ENCODE measurements around the gene HSH2D.
A peak's percentile ranks its signal among the peaks of the same experiment; 100 is the strongest.
"Not testable (repeated sequence)": the region's sequence is repeated elsewhere in the genome, so short reads cannot be mapped to it uniquely, and the experiment has no call there.

HSH2D gene, protein sequence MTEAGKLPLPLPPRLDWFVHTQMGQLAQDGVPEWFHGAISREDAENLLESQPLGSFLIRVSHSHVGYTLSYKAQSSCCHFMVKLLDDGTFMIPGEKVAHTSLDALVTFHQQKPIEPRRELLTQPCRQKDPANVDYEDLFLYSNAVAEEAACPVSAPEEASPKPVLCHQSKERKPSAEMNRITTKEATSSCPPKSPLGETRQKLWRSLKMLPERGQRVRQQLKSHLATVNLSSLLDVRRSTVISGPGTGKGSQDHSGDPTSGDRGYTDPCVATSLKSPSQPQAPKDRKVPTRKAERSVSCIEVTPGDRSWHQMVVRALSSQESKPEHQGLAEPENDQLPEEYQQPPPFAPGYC

DNA sequence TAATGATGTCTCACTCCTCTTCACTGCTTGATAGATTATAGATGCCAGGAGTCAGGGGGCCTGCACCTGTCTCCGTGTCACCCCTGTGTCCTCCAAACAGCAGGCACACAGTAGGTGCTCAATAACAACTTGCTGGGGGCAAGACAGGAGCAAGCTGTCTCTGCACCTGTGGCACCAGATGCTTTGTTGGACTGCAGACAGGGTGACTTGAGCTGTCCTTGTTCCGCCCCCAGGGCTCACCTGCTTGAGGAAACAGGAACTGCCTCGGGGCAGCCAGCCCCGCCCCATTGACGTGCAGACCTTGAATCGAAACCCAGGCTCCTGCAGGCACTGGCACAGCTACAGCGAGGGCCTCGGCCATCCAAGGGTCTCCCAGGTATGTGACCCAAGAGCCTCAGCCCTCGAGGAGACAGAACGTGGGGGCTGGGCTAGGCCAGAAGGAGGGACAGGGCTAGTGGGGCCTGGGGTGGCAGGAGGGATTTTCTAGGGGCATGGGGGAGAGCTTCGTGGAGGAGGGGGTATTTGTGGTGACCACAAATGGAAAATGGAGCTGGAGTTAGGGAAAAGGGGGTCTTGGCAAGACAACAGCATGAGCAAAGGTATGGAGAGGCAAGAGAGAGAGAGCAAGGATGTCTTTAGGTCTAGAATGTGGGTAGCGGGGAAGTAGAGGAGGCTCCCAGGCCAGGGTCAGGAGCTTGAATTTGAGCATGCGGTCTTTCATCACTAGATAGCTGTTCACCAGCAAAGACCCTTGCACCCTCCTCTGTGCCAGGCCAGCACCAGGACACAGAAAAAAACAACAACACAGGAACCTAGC is at the start of gene HSH2D:
Gene HSH2D (plus strand): TSS at position 287 of the 817 bp plus-strand sequence. CDS start 5,066 bp downstream, outside the sequence.
- peak; percentile 81 to 90 for DNase-seq

DNA sequence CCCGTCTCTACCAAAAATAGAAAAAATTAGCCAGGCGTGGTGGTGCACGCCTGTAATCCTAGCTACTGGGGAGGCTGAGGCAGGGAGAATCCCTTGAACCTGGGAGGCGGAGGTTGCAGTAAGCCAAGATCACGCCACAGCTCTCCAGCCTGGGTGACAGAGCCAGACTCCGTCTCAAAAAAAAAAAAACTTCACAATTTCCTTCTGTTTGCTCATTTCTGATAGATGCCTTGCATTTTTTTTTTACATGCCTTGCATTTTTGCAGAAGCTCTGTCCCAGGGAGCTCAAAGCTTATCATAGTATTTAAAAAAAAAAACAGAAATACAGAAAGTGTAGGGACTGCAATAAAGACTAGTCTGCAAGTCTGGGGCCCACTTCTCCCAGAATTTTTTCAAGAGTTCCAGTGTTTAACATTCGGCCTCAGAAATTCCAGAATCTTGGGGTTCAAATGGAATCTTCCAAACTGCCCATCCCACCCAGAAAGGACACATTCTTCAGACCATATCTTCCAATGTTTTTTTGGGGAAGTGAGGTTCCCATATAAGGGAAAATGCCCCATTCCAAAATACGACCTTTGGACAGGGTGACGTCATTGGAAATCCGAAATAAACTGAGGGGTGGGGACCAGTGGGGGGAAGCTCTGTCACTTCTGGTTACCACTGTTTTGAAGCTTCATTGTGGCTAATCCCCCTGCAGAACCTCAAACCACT is 49.0 kb upstream of the HSH2D start:
- no peak for DNase-seq

- DNase-seq = no peak
Measured at GRCh38 chr19:16095071-16095571, 48.4 kb upstream of the HSH2D start.

GRCh38 chr19:16096280-16096855 is 47.1 kb upstream of the HSH2D start:
- no peak for DNase-seq

DNA sequence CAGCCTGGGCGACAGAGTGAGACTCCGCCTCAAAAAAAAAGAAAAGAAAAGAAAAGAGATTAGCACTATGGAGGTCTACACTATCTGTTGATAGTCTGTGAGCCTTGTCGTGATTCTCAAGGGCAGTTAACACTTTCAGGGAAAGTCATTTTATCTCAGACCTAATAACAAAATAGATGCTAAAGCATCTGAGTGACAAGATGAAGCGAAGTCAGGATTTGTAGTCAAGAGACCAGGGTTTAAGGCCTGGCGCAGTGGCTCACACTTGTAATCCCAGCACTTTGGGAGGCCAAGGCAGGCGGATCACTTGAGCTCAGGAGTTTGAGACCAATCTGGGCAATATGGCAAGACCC is 45.1 kb upstream of the HSH2D start:
- no peak for DNase-seq

- no peak for DNase-seq
Measured at GRCh38 chr19:16098821-16099220, 44.7 kb upstream of the HSH2D start.

DNA sequence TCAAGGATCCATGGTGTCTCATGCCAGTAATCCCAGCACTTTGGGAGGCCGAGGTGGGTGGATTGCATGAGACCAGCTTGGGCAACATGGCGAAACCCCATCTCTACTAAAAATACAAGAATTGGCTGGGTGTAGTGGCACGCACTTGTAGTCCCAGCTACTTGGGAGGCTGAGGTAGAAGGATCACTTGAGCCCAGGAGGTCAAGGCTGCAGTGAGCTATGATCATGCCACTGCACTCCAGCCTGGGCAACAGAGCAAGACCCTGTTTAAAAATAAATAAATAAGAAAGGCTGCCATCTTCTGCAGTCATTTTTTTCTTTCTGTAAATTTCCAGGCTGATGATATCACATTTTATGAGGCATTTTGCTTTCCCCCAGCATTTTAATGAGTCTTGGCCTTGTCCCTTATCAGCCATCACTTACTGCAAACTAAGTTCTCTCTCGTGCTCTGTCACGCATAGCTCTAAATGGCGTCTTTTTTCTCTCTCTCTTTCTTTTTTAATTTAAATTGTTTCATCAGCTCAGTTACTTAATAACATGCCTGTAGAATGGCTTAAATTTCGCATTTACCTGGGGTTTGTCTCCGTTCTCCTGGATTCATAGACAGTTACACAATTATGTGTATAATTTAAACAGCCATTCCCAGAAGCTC is 44.0 kb upstream of the HSH2D start:
- not testable (repeated sequence) for DNase-seq

DNA sequence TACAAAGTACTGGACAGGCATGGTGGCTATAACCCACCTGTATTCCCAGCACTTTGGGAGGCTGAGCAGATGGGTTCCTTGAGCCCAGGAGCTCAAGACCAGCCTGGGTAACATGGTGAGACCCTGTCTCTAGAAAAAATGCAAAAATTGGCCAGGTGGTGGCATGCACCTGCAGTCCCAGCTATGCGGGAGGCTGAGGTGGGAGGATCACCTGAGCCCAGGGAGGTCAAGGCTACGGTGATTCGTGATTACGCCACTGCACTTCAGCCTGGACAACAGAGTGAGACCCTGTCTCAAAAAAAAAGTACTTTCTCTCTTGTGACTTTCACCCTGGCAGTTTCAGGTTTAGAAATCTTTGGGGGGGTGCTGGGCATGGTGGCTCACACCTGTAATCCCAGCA is 43.0 kb upstream of the HSH2D start:
- no peak for DNase-seq

DNA sequence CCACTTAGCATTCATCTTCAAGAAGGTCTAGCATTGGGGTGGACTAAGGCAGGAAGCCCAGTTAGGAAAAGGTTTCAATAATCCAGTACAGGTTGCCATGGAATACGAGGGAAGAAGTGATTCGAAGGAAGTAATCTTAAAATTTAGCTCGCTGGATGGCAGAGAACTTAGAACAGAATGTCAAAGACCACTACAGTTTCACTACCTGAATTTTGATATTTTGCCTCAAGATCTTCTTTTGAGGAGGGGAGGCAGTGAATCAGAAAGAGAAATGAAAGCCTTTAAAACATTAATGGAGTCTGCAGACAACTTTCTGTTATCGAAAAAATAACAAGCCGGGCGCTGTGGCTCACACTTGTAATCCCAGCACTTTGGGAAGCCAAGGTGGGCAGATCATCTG is 38.8 kb upstream of the HSH2D start:
- no peak for DNase-seq

GRCh38 chr19:16106121-16106520 is 37.4 kb upstream of the HSH2D start:
- peak in 1 of 2 donors; percentile 31 for DNase-seq

GRCh38 chr19:16111160-16111908 is 32.2 kb upstream of the HSH2D start, which contains the start of gene RAB8A:
TSS of gene RAB8A (plus strand) at chr19:16111889. CDS start at chr19:16111902, 13 bp downstream.
- peak; percentile 99 to 100 for DNase-seq

DNA sequence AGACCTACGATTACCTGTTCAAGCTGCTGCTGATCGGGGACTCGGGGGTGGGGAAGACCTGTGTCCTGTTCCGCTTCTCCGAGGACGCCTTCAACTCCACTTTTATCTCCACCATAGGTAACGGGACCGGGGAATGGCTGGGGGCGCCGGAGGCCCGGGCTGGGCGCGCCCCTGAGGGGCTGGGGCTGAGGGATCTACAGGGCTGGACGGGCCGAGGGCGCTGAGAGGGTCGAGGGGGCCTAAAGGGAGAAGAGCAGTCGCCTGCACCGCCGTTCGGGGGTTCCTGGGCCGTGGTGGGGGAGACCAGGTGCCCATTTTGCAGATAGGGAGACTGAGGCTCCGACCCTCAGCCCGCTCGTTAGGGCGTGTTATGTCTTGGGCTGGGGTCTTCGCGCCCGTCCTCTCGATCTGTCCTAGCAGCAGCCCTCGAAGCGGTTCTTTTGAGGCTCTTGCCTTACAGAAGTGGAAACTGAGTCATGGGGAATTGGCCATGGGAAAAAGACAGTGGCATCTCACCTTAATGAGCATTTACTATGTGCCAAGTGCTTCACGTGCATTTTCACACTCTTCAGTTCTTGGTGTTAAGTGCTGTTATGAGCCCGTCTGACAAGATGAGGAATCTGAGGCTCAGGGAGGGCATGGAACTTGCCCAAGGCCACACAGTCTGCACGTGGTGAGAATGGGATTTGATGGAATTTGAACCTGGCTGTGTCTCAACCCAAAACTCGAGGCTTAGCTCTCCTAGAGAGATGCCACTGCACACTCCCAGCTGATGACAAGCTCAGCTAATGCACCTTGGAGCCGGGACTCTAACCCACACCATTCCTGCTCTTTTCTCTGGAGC is 31.4 kb upstream of the HSH2D start:
- DNase-seq = no peak

DNA sequence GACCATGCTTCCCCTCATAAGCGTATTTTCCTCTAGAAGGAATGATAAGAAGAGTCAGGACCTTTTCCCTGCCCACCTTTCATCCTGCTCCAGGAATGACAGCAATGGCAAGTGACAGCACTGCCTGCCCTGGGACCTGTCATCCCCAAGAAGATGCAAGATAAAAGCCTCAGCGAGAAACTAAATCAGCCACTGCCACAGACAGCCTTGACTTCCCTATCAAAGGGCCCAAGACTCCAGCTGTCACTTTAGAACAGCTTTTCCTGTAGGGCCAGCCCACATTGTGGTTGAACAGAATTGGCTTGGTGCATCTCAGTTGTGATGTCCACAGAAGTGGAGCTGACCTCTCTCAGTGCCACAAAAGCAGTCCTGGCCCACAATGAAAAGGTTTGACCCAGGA is 30.7 kb upstream of the HSH2D start:
- DNase-seq = no peak

- DNase-seq = no peak
Measured at GRCh38 chr19:16113727-16114126, 29.8 kb upstream of the HSH2D start.

GRCh38 chr19:16115301-16116039 is 28.0 kb upstream of the HSH2D start:
- DNase-seq = no peak

GRCh38 chr19:16116067-16116466 is 27.4 kb upstream of the HSH2D start:
- no peak for DNase-seq

DNA sequence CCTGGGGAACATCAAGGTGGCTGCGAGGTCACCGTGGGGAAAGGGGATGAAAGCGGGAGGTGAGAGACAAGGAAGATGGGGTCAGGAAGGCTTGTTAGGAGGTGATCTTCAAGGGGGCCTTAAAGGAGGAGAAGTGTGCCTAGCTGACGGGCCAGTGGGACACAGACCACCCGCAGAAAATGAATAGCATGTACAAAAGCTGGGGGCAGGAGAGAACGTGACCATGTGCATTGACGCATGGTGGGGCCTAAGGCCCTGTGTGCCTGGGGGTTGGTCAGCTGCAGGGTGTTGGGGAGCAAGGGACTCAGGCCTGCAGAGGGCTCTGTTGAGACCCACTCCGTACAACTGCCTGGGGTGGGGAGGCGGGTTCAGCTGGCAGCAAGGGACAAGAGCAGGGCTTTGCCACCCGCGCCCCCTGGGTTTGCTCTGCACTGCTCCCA is 25.9 kb upstream of the HSH2D start:
- DNase-seq = peak in 1 of 2 donors; percentile 24

DNA sequence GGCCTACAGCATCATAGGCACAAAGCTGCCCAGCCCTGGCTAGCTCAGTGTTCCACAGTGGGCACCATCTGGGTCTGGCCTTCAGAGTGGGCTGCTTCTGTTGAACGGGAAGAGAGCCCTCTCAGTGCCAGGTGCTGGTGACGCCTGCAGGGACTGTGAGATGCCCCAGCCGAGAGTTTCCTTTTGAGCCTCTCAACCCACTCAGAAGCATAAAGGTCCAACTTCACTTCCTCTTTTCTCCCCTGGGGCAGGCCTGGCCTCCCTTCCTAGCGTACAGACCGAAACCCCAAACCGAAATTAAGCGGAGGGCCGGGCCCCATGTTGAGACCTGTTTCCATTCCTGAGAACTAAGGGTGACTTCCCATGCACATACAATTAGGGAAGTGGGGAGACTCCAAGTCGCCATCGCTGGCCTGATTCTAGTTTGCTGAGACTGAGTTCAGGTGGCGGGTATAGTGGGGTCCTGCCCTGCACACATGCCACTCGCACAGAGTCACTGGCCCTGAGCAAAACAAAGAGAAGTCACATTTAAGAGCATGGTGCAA is 24.9 kb upstream of the HSH2D start:
- DNase-seq = peak; percentile 39 to 76

- peak; percentile 44 to 58 for DNase-seq
Measured at GRCh38 chr19:16119075-16119857, 24.2 kb upstream of the HSH2D start.
